Hepatocyte (in vitro differentiated cells): ENCODE data around the gene SFTPD.

ENCODE experiments used
- CTCF ChIP-seq: fragments of 200-600 bp; sonication (generic); IDR thresholded peaks from 2 replicates; pipeline ENCODE4 v1.5.1; 2016; ENCODE audit warnings: antibody characterized with exemption, mild to moderate bottlenecking; ENCODE audit not compliant: poor library complexity
- EZH2 ChIP-seq: fragments of 200-600 bp; sonication (generic); IDR thresholded peaks from 2 replicates; pipeline ENCODE4 v1.6.1; 2016; ENCODE audit warnings: antibody characterized with exemption, mild to moderate bottlenecking, borderline replicate concordance

- TF ChIP-seq CTCF = no peak
- no peak for TF ChIP-seq EZH2
Observed at GRCh38 chr10:79985481-79986072, 36.7 kb upstream of the SFTPD start.
